K562 (cell line): ENCODE measurements around the gene MPC1. TPM values are rescaled to one million over a fixed set of nuclear protein-coding genes. Genes with fewer than 3 reads are reported as not detected.
A peak's percentile ranks its signal among the peaks of the same experiment; 100 is the strongest.

Experiments
- ARID1B ChIP-seq: fragments of 450-650 bp; IDR thresholded peaks from 2 replicates; pipeline ENCODE4 v1.6.1; 2016; ENCODE audit warnings: antibody characterized with exemption, mild to moderate bottlenecking, inconsistent platforms
- HMGN3 ChIP-seq: IDR thresholded peaks from 2 replicates; pipeline ENCODE4 v1.6.1; 2011; ENCODE audit warnings: borderline replicate concordance, low read depth, mild to moderate bottlenecking, mixed read lengths, low read length; ENCODE audit not compliant: insufficient read length; ENCODE audit errors: extremely low read depth
- NFATC3 ChIP-seq: fragments of 450-650 bp; IDR thresholded peaks from 2 replicates; pipeline ENCODE4 v1.6.1; 2017; ENCODE audit warnings: mild to moderate bottlenecking
- POLR2G ChIP-seq: fragments of 200-400 bp; formaldehyde crosslinking; IDR thresholded peaks from 2 replicates; pipeline ENCODE4 v1.6.1; 2017; ENCODE audit warnings: low read depth, mild to moderate bottlenecking, antibody characterized with exemption, low read length, moderate library complexity
- SNAPC5 ChIP-seq: fragments of 250-450 bp; sonication (Bioruptor Pico); IDR thresholded peaks from 2 replicates; pipeline ENCODE4 v1.8.0; 2021; ENCODE audit warnings: moderate library complexity, mild to moderate bottlenecking, inconsistent platforms
- SOX6 ChIP-seq: fragments of 450-650 bp; IDR thresholded peaks from 2 replicates; pipeline ENCODE4 v1.6.1; 2014; ENCODE audit warnings: mild to moderate bottlenecking
- TAF15 ChIP-seq: fragments of 200-400 bp; formaldehyde crosslinking; IDR thresholded peaks from 2 replicates; pipeline ENCODE4 v1.6.1; 2017; ENCODE audit warnings: mild to moderate bottlenecking, low read depth, low read length, moderate library complexity
- YY1 ChIP-seq, 3 experiments: IDR thresholded peaks; 2 replicates each; pipeline ENCODE4 v1.6.1; 2011; ENCODE audit warnings: low read length in 2 of 3, mild to moderate bottlenecking in 2 of 3, moderate library complexity in 2 of 3, borderline replicate concordance in 1 of 3, control low read depth in 1 of 3, low read depth in 1 of 3; ENCODE audit not compliant: insufficient read depth in 3 of 3, insufficient replicate concordance in 2 of 3, control insufficient read depth in 1 of 3, insufficient read length in 1 of 3; ENCODE audit errors: extremely low read depth in 1 of 3
- ZNF165 ChIP-seq: fragments of 250-450 bp; sonication (Bioruptor Pico); IDR thresholded peaks from 2 replicates; pipeline ENCODE4 v1.4.0; 2020; ENCODE audit warnings: borderline replicate concordance
- ZNF224 ChIP-seq: sonication (generic); formaldehyde crosslinking; IDR thresholded peaks from 2 replicates; pipeline ENCODE4 v1.8.0; 2022; ENCODE audit warnings: mild to moderate bottlenecking, missing genetic modification reagents
- ZNF316 ChIP-seq: fragments of 450-650 bp; IDR thresholded peaks from 2 replicates; pipeline ENCODE4 v1.6.1; 2016
- ZNF740 ChIP-seq, 3 experiments: fragments of 200-800 bp in 1 of 3; sonication (Bioruptor generic) in 1 of 3; sonication (generic) in 1 of 3; formaldehyde crosslinking in 1 of 3; IDR thresholded peaks; 2 replicates each; pipeline versions ENCODE4 v1.6.1 to v1.8.0; 2016 to 2022; ENCODE audit warnings: mild to moderate bottlenecking in 2 of 3, missing compliant biosample characterization in 2 of 3, missing genetic modification characterization in 2 of 3, missing genetic modification reagents in 1 of 3
- polyA plus RNA-seq, 8 experiments: library from polyadenylated mRNA; depleted of rRNA in 4 of 8; stranded (reverse) in 5 of 8; unstranded in 3 of 8; fragments of >200 nt; fragmentation: Nextera tagmentation in 2 of 8; fragmentation: Illumina TruSeq in 1 of 8; extraction: Ambion mirVana in 2 of 8; extraction: Trizol in 1 of 8; gene quantifications; 2 replicates each; pipeline versions ENCODE4 v1.2.1 to v1.2.3, GENCODE V29; 2011 to 2014; ENCODE audit warnings: inconsistent platforms in 1 of 8, missing spikeins in 1 of 8
- total RNA-seq, 7 experiments: library from RNA; depleted of rRNA in 6 of 7; stranded (reverse); fragments of >200 nt in 6 of 7; fragmentation: Illumina TruSeq in 2 of 7; extraction: Trizol in 2 of 7; gene quantifications; 2 replicates each; pipeline versions ENCODE4 v1.2.1 to v1.2.3, GENCODE V29; 2011 to 2021; ENCODE audit warnings: low replicate concordance in 1 of 7
- TF ChIP-seq, protein P1 (sequence below): fragments of 450-650 bp; IDR thresholded peaks from 2 replicates; pipeline ENCODE4 v1.6.1; 2016; ENCODE audit warnings: mild to moderate bottlenecking, moderate library complexity

Gene MPC1
- total and polyA plus RNA-seq, 9 of the 15 experiments (the other 6 are each of a cell fraction or from before 2014, with no cell fraction given) = 78.6 to 185 (median 138) TPM

- TF ChIP-seq, protein P1, sequence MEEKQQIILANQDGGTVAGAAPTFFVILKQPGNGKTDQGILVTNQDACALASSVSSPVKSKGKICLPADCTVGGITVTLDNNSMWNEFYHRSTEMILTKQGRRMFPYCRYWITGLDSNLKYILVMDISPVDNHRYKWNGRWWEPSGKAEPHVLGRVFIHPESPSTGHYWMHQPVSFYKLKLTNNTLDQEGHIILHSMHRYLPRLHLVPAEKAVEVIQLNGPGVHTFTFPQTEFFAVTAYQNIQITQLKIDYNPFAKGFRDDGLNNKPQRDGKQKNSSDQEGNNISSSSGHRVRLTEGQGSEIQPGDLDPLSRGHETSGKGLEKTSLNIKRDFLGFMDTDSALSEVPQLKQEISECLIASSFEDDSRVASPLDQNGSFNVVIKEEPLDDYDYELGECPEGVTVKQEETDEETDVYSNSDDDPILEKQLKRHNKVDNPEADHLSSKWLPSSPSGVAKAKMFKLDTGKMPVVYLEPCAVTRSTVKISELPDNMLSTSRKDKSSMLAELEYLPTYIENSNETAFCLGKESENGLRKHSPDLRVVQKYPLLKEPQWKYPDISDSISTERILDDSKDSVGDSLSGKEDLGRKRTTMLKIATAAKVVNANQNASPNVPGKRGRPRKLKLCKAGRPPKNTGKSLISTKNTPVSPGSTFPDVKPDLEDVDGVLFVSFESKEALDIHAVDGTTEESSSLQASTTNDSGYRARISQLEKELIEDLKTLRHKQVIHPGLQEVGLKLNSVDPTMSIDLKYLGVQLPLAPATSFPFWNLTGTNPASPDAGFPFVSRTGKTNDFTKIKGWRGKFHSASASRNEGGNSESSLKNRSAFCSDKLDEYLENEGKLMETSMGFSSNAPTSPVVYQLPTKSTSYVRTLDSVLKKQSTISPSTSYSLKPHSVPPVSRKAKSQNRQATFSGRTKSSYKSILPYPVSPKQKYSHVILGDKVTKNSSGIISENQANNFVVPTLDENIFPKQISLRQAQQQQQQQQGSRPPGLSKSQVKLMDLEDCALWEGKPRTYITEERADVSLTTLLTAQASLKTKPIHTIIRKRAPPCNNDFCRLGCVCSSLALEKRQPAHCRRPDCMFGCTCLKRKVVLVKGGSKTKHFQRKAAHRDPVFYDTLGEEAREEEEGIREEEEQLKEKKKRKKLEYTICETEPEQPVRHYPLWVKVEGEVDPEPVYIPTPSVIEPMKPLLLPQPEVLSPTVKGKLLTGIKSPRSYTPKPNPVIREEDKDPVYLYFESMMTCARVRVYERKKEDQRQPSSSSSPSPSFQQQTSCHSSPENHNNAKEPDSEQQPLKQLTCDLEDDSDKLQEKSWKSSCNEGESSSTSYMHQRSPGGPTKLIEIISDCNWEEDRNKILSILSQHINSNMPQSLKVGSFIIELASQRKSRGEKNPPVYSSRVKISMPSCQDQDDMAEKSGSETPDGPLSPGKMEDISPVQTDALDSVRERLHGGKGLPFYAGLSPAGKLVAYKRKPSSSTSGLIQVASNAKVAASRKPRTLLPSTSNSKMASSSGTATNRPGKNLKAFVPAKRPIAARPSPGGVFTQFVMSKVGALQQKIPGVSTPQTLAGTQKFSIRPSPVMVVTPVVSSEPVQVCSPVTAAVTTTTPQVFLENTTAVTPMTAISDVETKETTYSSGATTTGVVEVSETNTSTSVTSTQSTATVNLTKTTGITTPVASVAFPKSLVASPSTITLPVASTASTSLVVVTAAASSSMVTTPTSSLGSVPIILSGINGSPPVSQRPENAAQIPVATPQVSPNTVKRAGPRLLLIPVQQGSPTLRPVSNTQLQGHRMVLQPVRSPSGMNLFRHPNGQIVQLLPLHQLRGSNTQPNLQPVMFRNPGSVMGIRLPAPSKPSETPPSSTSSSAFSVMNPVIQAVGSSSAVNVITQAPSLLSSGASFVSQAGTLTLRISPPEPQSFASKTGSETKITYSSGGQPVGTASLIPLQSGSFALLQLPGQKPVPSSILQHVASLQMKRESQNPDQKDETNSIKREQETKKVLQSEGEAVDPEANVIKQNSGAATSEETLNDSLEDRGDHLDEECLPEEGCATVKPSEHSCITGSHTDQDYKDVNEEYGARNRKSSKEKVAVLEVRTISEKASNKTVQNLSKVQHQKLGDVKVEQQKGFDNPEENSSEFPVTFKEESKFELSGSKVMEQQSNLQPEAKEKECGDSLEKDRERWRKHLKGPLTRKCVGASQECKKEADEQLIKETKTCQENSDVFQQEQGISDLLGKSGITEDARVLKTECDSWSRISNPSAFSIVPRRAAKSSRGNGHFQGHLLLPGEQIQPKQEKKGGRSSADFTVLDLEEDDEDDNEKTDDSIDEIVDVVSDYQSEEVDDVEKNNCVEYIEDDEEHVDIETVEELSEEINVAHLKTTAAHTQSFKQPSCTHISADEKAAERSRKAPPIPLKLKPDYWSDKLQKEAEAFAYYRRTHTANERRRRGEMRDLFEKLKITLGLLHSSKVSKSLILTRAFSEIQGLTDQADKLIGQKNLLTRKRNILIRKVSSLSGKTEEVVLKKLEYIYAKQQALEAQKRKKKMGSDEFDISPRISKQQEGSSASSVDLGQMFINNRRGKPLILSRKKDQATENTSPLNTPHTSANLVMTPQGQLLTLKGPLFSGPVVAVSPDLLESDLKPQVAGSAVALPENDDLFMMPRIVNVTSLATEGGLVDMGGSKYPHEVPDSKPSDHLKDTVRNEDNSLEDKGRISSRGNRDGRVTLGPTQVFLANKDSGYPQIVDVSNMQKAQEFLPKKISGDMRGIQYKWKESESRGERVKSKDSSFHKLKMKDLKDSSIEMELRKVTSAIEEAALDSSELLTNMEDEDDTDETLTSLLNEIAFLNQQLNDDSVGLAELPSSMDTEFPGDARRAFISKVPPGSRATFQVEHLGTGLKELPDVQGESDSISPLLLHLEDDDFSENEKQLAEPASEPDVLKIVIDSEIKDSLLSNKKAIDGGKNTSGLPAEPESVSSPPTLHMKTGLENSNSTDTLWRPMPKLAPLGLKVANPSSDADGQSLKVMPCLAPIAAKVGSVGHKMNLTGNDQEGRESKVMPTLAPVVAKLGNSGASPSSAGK = no peak
- TF ChIP-seq ARID1B (no peak), ZNF316 (no peak), YY1 (IDR thresholded peaks at IDR 0.05; ENCODE audit: borderline replicate concordance in 1 of 3, control insufficient read depth in 1 of 3, extremely low read depth in 1 of 3, insufficient read depth in 3 of 3, insufficient read length in 1 of 3, insufficient replicate concordance in 2 of 3, low read depth in 1 of 3, low read length in 2 of 3) (peak in 1 of 3 experiments; percentile 64), SOX6 (no peak), HMGN3 (no peak), TAF15 (no peak), SNAPC5 (CRISPR knock-in tag) (no peak), POLR2G (no peak; the same call in 1 of the 2 replicates), ZNF165 (CRISPR knock-in tag) (no peak), ZNF740 (CRISPR knock-in tag; IDR thresholded peaks at IDR 0.05) (no peak), ZNF740 (tag; IDR thresholded peaks at IDR 0.05) (no peak), ZNF224 (CRISPR knock-in tag) (0 out of 2 replicates have a peak, but pooled peaks have one; percentile 11), NFATC3 (no peak)
Measured at GRCh38 chr6:166382500-166382932, 224 bp downstream of the MPC1 start (continued).
